ENCODE results near the gene NOL3.

GRCh38 chr16:67128887-67129286 lies 41.5 kb upstream of the NOL3 start:
- TF ChIP-seq CTCF (IDR thresholded peaks at IDR 0.05) (no peak), POLR2A (IDR thresholded peaks at IDR 0.05) (no peak)
